ENCODE measurements around the gene RSRC2. TPM values are rescaled to one million over a fixed set of nuclear protein-coding genes. Genes with fewer than 3 reads are reported as not detected.

The RSRC2 gene
- total RNA-seq, 1 donor from 2014 or later: 84.7 TPM

Small RNA genes within 50 kb of the gene (small RNA-seq; reads per million reads assigned to genes)
- gene AC026333.1 (ENCODE audit: low replicate concordance) (not detected), gene RF00411 (ENCODE audit: low replicate concordance) (0.07 reads per million)

Other genes with a start within 250 kb of the RSRC2 start
- gene CLIP1, start 104.3 kb downstream of the RSRC2 start, total RNA-seq: 90.0 TPM
- 33.4 TPM for gene ZCCHC8, start 26.0 kb downstream of the RSRC2 start, total RNA-seq
- gene KNTC1, start 313 bp upstream of the RSRC2 start, total RNA-seq: 40.8 TPM
- gene HCAR2, start 176.4 kb upstream of the RSRC2 start, total RNA-seq: 11.8 TPM
- 9.8 TPM for gene HCAR3, start 189.9 kb upstream of the RSRC2 start, total RNA-seq
- gene HCAR1, start 203.9 kb upstream of the RSRC2 start, total RNA-seq: 1.9 TPM
- gene DENR, start 225.9 kb upstream of the RSRC2 start, total RNA-seq: 37.8 TPM
- gene CCDC62, start 247.6 kb upstream of the RSRC2 start, total RNA-seq: 0.59 TPM

Data from skin of body (tissue), 2 donors.